Fibroblast of villous mesenchyme (primary cell): ENCODE measurements around the gene BMP7. TPM values are rescaled to one million over a fixed set of nuclear protein-coding genes. Genes with fewer than 3 reads are reported as not detected.

Experiments used
- DNase-seq: peaks from one replicate; pipeline ENCODE4 v3.0.0-alpha.2; 2010; ENCODE audit warnings: low read depth
- H3K4me3 ChIP-seq: 2 replicates; pipeline ENCODE4 v1.5.1; 2011; ENCODE audit warnings: low read depth, mild to moderate bottlenecking, low read length
- total RNA-seq: library from RNA; depleted of rRNA; stranded (reverse); fragments of >200 nt; gene quantifications from 2 replicates; pipeline ENCODE4 v1.2.3, GENCODE V29; 2012
- TF ChIP-seq, protein P1 (sequence below): IDR thresholded peaks from 2 replicates; pipeline ENCODE4 v1.5.1; 2012; ENCODE audit warnings: low read depth, mild to moderate bottlenecking, low read length; ENCODE audit not compliant: insufficient read depth

BMP7 gene
- total RNA-seq, 1 donor = not detected

DNA sequence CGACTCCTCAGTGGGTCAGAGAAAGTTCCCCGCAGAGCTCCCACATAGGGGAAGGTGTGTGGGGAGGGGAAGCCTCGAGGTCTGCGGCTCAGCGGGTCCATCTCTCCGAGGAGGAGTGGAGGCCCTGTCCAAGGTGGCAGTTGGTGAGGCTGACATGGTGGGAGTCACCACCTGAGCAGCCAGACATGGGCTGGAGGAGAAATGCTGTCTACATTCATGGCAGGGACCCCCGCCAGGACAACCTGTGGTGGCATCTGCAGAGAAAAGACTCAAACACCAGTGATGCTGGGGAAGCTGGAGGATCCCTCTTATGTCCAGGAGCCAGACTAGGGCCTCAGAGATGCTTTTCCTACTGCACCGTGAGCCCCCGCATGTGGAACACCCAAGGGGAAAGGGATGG is 49.8 kb downstream of the BMP7 start:
- H3K4me3 ChIP-seq = no peak overlapping the region
- no peak for DNase-seq
- TF ChIP-seq, protein P1, sequence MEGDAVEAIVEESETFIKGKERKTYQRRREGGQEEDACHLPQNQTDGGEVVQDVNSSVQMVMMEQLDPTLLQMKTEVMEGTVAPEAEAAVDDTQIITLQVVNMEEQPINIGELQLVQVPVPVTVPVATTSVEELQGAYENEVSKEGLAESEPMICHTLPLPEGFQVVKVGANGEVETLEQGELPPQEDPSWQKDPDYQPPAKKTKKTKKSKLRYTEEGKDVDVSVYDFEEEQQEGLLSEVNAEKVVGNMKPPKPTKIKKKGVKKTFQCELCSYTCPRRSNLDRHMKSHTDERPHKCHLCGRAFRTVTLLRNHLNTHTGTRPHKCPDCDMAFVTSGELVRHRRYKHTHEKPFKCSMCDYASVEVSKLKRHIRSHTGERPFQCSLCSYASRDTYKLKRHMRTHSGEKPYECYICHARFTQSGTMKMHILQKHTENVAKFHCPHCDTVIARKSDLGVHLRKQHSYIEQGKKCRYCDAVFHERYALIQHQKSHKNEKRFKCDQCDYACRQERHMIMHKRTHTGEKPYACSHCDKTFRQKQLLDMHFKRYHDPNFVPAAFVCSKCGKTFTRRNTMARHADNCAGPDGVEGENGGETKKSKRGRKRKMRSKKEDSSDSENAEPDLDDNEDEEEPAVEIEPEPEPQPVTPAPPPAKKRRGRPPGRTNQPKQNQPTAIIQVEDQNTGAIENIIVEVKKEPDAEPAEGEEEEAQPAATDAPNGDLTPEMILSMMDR = no peak

DNA sequence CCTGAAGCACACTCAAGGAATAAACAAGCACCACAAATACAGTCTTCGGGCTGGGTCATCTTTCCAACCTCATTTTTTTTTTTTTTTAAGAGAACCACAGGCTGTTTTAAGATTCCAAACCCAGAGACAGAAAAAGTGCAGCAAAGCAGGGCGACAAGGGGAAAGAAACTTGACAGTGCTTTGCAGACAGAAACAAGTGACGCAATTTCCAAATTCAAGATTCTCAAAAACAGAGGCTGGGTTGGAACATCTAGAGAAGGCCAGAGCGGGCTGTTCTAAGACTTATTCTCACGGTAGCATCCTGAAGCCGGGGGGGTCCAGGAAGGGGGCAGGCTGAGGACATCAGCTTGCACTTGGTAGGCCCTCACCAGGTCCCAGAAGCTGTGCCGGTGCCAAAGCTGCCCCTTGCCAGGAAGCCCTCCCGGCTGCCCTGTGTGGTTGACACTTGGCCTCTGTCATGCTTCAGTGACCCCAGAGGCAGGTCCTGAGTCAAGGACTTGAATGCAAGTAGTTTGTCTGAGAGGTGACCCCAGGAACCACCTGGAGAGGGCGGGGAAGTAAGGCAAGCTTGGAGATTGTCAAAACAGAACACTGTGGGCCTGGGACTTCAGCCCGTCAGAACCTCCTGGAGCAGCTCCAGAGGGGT is 50.5 kb downstream of the BMP7 start:
- no peak for DNase-seq
- no peak overlapping the region for H3K4me3 ChIP-seq
- TF ChIP-seq, protein P1 = no peak

DNA sequence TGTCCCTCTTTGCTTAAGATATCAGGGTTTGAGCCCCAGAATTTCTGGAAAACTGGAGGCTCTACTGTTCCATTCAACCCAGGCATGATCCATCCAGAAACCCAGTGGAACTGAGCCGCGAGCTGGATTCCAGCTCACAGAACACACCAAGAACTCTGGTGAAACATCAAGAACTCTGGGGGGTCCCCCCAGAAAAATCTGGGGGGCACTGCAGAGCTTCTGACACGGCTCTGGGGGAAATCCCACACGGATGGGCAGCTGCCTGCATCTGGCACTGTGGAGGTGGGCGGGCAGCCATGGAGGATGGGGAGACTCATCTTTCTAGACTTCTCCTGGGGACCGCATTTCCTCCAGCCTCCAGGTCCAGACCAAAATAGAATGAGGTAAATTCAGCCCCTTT is 51.0 kb downstream of the BMP7 start:
- no peak for DNase-seq
- no peak overlapping the region for H3K4me3 ChIP-seq
- TF ChIP-seq, protein P1 = no peak

DNA sequence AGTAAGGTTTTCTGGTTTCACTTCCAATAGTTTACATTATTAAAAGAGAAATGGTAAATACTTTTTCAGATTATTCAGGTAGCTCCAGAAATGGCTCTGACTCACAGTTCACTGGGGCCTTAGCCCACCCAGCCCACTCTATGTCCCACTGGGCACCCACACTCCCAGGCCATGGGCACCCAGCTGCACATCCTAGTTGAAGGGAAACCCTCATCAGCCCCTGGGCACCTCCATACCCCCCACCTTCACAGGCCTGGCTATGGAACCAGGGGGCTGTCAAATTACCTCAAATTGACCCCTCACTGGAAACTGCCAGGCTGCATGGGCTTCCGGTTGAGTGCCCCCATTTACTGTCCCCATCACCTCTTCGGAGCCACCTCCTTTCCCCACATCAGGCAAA is 51.5 kb downstream of the BMP7 start:
- H3K4me3 ChIP-seq = no peak overlapping the region
- TF ChIP-seq, protein P1 = no peak
- no peak for DNase-seq

DNA sequence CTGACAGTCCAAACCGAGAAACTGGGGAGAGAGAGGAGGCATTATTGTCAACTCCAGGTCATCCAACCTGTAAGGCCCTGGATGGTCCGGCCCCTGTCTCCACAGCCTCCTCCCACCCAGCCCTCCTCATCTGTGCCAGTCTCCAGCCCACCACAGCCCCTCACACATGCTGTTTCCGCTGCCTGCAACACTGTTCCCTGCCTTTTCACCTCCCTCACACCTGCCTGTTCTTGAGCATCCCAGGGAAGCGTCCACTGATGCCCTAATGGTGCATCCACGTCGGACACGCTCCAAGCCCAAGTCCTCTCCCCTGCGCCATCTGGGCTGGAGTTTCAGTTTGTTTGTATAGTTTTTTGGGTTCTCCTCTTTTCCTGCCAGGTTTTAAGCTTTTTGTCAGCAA is 52.0 kb downstream of the BMP7 start:
- H3K4me3 ChIP-seq = no peak overlapping the region
- TF ChIP-seq, protein P1 = no peak
- DNase-seq = no peak

DNA sequence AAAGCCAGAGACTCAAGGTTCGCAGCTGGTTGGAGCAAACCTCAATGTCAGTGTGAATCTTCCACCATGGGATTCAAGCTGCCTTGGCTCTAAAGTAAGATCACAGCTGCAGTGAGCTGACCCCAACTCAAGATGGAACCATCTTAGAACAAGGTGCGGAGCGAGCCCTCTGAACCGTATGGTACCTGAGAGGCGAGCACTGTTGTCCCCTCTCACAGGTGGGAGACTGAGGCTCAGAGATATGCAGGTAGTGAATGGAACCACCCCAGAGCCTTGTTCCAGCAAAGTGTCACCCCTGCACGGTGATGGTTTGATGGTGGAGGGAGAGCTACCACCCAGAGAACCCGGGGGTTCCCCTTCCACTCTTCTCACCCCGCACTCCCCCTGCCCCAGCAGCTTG is 52.5 kb downstream of the BMP7 start:
- DNase-seq = no peak
- H3K4me3 ChIP-seq = no peak overlapping the region
- TF ChIP-seq, protein P1 = no peak

DNA sequence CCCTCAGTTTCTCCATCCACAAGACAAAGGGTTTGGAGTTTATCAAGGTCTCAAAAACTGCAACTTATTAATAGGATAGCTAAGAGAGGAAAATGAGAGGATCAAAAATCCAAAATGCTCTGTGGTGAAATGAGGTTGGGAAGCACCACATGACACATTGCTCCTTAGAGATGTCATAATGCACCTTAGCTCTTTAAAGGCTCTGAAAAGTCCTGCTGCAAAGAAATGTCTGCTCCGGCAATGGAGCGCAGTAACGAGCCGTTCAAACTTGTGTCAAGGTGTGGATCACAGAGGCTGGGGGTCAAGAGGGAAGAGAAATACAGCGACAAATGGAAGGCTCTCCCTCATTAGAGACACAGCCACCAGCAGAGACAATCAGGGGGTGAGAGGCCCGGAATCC is 53.1 kb downstream of the BMP7 start:
- TF ChIP-seq, protein P1 = no peak
- H3K4me3 ChIP-seq = no peak overlapping the region
- no peak for DNase-seq
